ENCODE data around the gene ARHGAP8. TPM values are rescaled to one million over a fixed set of nuclear protein-coding genes. Genes with fewer than 3 reads are reported as not detected.

Gene ARHGAP8
- total RNA-seq, 2 donors from 2014 or later: 2.3 TPM; not detected in 1

DNA sequence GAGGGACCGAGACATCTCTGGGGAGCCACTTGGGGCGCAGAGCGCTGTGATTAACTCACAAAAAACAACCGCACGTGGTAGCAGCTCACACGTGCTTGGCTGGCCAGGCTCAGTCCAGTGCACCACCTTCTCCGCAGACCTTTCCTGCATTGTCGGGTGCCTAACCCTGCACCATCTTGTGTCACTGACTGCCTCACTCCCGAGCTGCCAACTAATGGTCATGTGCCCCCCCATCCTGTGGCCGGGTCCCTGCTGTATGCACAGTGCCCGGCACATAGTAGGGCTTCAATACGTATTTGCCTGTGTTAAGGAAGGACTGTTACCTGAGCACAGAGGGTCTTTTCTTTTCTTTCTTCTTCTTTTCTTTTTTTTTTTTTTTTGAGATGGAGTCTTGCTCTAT lies 71.9 kb downstream of the ARHGAP8 start:
- H3K4me3 Mint-ChIP-seq: no peak overlapping the region
- no peaks in the 10 kb centered on the region for H3K36me3 Mint-ChIP-seq (ENCODE audit: low read depth)
- no peaks in the 10 kb centered on the region for H3K9me3 Mint-ChIP-seq
- no peak overlapping the region for H3K27ac Mint-ChIP-seq
- peaks cover 4% of the 10 kb centered on the region for H3K27me3 Mint-ChIP-seq
- H3K4me1 Mint-ChIP-seq: no peaks in the 10 kb centered on the region
- ATAC-seq (replicated peaks): no peak

DNA sequence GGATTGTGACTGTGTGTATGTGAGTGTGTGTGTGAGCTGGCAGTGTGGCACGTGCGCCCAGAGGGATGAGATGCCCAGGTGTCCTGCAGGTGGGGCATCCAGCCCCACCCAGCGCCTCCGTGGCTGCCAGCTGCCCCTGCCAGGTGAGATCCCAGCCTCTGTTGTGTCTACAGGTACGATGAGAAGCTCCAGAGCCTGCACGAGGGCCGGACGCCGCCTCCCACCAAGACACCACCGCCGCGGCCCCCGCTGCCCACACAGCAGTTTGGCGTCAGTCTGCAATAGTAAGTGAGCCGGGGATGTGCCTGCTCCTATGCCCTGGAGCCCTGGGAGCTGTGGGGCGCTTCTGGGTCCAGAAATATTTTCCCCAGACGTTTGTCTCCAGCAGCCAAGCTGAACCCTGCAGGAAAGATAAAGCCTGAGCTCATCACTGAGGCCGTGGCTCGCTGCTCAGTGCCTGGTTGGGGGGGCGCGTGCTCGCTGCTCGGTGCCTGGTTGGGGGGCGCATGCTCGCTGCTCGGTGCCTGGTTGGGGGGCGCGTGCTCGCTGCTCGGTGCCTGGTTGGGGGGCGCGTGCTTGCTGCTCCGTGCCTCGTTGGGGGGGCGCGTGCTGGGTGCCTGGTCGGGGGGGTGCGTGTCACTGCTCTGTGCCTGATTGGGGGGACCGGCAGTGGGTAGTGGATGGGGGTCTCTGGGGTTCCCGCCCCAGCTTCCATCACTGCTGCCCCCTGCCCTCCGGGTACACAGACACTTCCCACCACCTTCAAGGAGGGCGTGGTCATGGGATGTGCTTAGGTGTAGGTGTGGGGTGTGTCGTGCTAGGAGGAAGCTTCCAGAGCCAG lies 73.2 kb downstream of the ARHGAP8 start:
- no peak overlapping the region for H3K4me3 Mint-ChIP-seq
- H3K9me3 Mint-ChIP-seq: no peaks in the 10 kb centered on the region
- no peaks in the 10 kb centered on the region for H3K4me1 Mint-ChIP-seq
- H3K36me3 Mint-ChIP-seq (ENCODE audit: low read depth): no peaks in the 10 kb centered on the region
- ATAC-seq (replicated peaks): no peak
- peaks cover 4% of the 10 kb centered on the region for H3K27me3 Mint-ChIP-seq
- no peak overlapping the region for H3K27ac Mint-ChIP-seq

- Mint-ChIP-seq H3K27ac (no peak overlapping the region), H3K4me1 (no peaks in the 10 kb centered on the region), H3K36me3 (ENCODE audit: low read depth) (no peaks in the 10 kb centered on the region), H3K9me3 (no peaks in the 10 kb centered on the region), H3K4me3 (no peak overlapping the region), H3K27me3 (peaks cover 4% of the 10 kb centered on the region)
- ATAC-seq (replicated peaks): no peak
Observed at GRCh38 chr22:44827666-44828190, 75.4 kb downstream of the ARHGAP8 start.

GRCh38 chr22:44828193-44828592 lies 75.8 kb downstream of the ARHGAP8 start:
- no peaks in the 10 kb centered on the region for H3K4me1 Mint-ChIP-seq
- H3K36me3 Mint-ChIP-seq (ENCODE audit: low read depth): no peaks in the 10 kb centered on the region
- ATAC-seq (replicated peaks): no peak
- no peak overlapping the region for H3K27ac Mint-ChIP-seq
- no peak overlapping the region for H3K4me3 Mint-ChIP-seq
- no peaks in the 10 kb centered on the region for H3K9me3 Mint-ChIP-seq
- H3K27me3 Mint-ChIP-seq: peaks cover 4% of the 10 kb centered on the region

DNA sequence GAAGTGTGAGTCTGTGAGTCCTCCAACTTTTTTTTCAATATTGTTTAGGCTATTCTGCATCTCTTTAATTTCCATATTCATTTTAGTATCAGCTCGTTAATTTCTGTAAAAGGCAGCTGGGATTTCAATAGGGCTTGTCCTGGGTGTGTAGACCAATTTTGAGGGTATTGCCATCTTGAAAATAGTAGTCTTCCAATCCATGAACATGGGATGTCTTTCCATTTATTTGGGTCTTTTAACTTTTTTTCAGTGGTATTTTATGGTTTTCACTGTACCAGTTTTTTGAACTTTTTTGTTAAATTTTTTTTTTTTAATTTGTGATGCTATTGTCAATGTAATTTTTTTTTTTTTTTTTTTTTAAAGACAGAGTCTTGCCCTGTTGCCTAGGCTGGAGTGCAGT lies 79.5 kb downstream of the ARHGAP8 start:
- Mint-ChIP-seq H3K36me3 (ENCODE audit: low read depth) (no peaks in the 10 kb centered on the region), H3K27ac (no peak overlapping the region), H3K4me1 (no peaks in the 10 kb centered on the region), H3K9me3 (peaks cover 3% of the 10 kb centered on the region), H3K4me3 (no peak overlapping the region), H3K27me3 (peaks cover 8% of the 10 kb centered on the region)
- ATAC-seq (replicated peaks): no peak

DNA sequence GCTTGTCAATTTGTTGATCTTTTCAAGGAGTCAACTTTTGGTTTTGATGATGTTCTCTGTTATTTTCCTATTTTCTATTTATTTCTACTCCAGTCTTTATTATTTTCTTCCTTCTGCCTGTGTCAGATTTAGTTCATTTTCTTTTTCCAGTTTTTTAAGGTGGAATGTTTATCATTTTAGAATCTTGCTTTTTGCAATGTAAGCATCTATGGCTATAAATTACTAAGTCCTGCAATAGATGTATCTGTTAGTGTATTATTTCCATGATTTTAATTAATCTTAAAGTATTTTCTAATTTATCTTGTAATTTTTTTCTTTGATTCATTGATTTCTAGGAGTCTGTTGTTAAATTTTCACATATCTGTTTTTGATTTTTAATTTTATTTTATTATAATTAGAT lies 81.7 kb downstream of the ARHGAP8 start:
- Mint-ChIP-seq H3K36me3 (ENCODE audit: low read depth) (no peaks in the 10 kb centered on the region), H3K4me1 (no peaks in the 10 kb centered on the region), H3K27me3 (peaks cover 8% of the 10 kb centered on the region), H3K27ac (no peak overlapping the region), H3K4me3 (no peak overlapping the region), H3K9me3 (peaks cover 3% of the 10 kb centered on the region)
- no peak for ATAC-seq (replicated peaks)

- no peak overlapping the region for H3K27ac Mint-ChIP-seq
- no peak overlapping the region for H3K4me3 Mint-ChIP-seq
- H3K27me3 Mint-ChIP-seq: peaks cover 11% of the 10 kb centered on the region
- no peaks in the 10 kb centered on the region for H3K4me1 Mint-ChIP-seq
- H3K9me3 Mint-ChIP-seq: peaks cover 3% of the 10 kb centered on the region
- no peaks in the 10 kb centered on the region for H3K36me3 Mint-ChIP-seq (ENCODE audit: low read depth)
- ATAC-seq (replicated peaks): no peak
Observed at GRCh38 chr22:44837481-44837880, 85.1 kb downstream of the ARHGAP8 start.

DNA sequence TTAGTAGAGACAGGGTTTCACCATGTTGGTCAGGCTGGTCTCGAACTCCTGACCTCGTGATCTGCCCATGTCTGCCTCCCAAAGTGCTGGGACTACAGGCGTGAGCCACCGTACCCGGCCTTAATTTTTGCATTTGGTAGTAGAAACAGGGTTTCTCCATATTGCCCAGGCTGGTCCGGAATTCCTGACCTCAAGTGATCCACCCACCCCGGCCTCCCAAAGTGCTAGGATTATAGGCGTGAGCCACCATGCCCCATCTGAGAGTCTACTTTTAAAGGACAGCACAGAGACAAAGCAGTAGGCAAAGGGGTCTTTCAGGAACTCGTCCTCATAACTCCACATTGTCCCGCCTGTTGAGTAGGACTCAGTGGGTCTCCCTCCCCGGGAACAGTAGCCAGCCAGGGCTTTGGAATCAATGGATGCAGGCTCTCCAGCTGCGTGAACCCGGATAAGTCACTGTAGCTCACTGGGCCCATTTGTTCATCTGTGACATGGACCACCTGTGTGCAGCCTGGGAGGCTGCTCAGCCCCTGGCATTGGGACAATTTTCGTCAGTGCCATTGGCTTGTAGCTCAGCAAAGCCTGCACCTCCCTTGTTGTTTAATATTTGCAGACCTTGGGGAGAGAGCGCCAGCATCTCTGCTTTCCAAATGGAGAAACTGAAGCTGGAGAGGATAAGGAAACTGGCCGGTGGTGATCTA lies 86.1 kb downstream of the ARHGAP8 start:
- ATAC-seq (replicated peaks): no peak
- H3K27ac Mint-ChIP-seq: no peak overlapping the region
- H3K9me3 Mint-ChIP-seq: peaks cover 3% of the 10 kb centered on the region
- no peak overlapping the region for H3K4me3 Mint-ChIP-seq
- peaks cover 11% of the 10 kb centered on the region for H3K27me3 Mint-ChIP-seq
- H3K36me3 Mint-ChIP-seq (ENCODE audit: low read depth): no peaks in the 10 kb centered on the region
- no peaks in the 10 kb centered on the region for H3K4me1 Mint-ChIP-seq

DNA sequence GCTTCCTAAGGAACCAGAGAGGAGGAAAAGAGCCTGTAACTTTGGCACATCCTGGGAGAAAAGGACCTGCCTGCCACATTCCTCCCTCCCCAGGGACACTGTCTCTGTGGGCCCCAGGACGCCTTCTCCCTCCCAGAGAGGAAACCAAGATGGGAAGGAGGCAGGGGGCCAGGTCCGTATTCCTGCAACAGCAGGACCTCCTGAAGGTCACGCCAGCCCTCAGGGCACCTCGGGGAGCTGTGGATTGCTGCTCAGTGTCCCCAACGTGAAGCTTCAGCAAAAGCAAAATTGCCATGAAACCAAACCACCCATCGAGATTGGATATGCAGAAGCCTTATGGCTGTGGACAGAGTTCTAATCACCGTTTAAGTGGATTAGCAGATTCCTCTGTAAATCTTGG lies 86.7 kb downstream of the ARHGAP8 start:
- peaks cover 7% of the 10 kb centered on the region for H3K27me3 Mint-ChIP-seq
- no peak overlapping the region for H3K27ac Mint-ChIP-seq
- ATAC-seq (replicated peaks): no peak
- no peak overlapping the region for H3K4me3 Mint-ChIP-seq
- no peaks in the 10 kb centered on the region for H3K4me1 Mint-ChIP-seq
- H3K9me3 Mint-ChIP-seq: peaks cover 3% of the 10 kb centered on the region
- no peaks in the 10 kb centered on the region for H3K36me3 Mint-ChIP-seq (ENCODE audit: low read depth)

DNA sequence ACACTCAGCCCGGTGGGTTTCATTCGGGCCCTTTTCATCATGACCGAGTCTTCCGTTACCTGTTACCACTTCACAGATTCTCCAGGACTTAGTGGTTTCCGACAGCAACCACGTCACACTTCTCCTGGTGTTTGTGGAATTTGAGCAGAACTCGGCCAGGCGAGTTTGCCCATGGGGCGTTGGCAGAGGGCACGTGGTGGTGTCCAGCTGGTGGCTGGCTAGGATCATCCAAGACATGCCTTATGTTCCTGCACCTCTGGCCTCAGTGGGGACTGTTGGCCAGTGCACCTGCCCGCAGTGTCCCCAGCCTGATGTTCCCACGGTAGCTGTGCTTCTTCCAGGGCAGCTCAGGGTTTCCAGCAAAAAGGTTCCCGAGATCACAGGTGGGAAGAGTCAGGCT lies 87.3 kb downstream of the ARHGAP8 start:
- Mint-ChIP-seq H3K27ac (no peak overlapping the region), H3K36me3 (ENCODE audit: low read depth) (no peaks in the 10 kb centered on the region), H3K4me1 (no peaks in the 10 kb centered on the region), H3K9me3 (peaks cover 4% of the 10 kb centered on the region), H3K27me3 (peaks cover 7% of the 10 kb centered on the region), H3K4me3 (no peak overlapping the region)
- ATAC-seq (replicated peaks): no peak

GRCh38 chr22:44840611-44841322 lies 88.4 kb downstream of the ARHGAP8 start:
- Mint-ChIP-seq H3K27ac (no peak overlapping the region), H3K4me3 (no peak overlapping the region), H3K9me3 (peaks cover 5% of the 10 kb centered on the region), H3K36me3 (ENCODE audit: low read depth) (no peaks in the 10 kb centered on the region), H3K4me1 (no peaks in the 10 kb centered on the region), H3K27me3 (peaks cover 3% of the 10 kb centered on the region)
- ATAC-seq (replicated peaks): no peak

GRCh38 chr22:44842417-44842816 lies 90.0 kb downstream of the ARHGAP8 start:
- Mint-ChIP-seq H3K9me3 (peaks cover 5% of the 10 kb centered on the region), H3K4me3 (no peak overlapping the region), H3K36me3 (ENCODE audit: low read depth) (no peaks in the 10 kb centered on the region), H3K4me1 (no peaks in the 10 kb centered on the region), H3K27ac (no peak overlapping the region), H3K27me3 (peaks cover 3% of the 10 kb centered on the region)
- no peak for ATAC-seq (replicated peaks)

GRCh38 chr22:44845191-44845590 lies 92.8 kb downstream of the ARHGAP8 start:
- H3K4me1 Mint-ChIP-seq: no peaks in the 10 kb centered on the region
- H3K27ac Mint-ChIP-seq: no peak overlapping the region
- no peaks in the 10 kb centered on the region for H3K36me3 Mint-ChIP-seq (ENCODE audit: low read depth)
- peaks cover 5% of the 10 kb centered on the region for H3K9me3 Mint-ChIP-seq
- no peak for ATAC-seq (replicated peaks)
- no peak overlapping the region for H3K4me3 Mint-ChIP-seq
- H3K27me3 Mint-ChIP-seq: peaks cover 3% of the 10 kb centered on the region

GRCh38 chr22:44845796-44846720 lies 93.7 kb downstream of the ARHGAP8 start:
- Mint-ChIP-seq H3K27me3 (no peaks in the 10 kb centered on the region), H3K4me1 (no peaks in the 10 kb centered on the region), H3K27ac (no peak overlapping the region), H3K9me3 (peaks cover 5% of the 10 kb centered on the region), H3K4me3 (no peak overlapping the region), H3K36me3 (ENCODE audit: low read depth) (no peaks in the 10 kb centered on the region)
- no peak for ATAC-seq (replicated peaks)

Measured in activated T-helper 17 cell treated with anti-CD3 and anti-CD28 coated beads, Interleukin-2, amount 50 U/mL, for 72 hours (primary cell).